Hair follicular keratinocyte (primary cell): ENCODE results near the gene ASXL2. TPM values are rescaled to one million over a fixed set of nuclear protein-coding genes. Genes with fewer than 3 reads are reported as not detected.

Source experiments
- total RNA-seq: library from RNA; depleted of rRNA; stranded (reverse); fragments of >200 nt; gene quantifications from 2 replicates; pipeline ENCODE4 v1.2.3, GENCODE V29; 2015

Gene ASXL2
- total RNA-seq = 7.5 and 11.8 TPM in 2 replicates

GRCh38 chr2:25878361-25879132, at the start of gene ASXL2:
TSS of gene ASXL2 (minus strand) at chr2:25878487. CDS start at chr2:25878222, 265 bp downstream.

Other genes starting within 250 kb of the ASXL2 start
- gene DTNB, start 204.9 kb downstream of the ASXL2 start, total RNA-seq = 17.6 and 18.5 TPM in 2 replicates
- 16.3 and 22.1 TPM in 2 replicates for gene KIF3C, start 104.0 kb upstream of the ASXL2 start, total RNA-seq
- gene RAB10, start 155.6 kb upstream of the ASXL2 start, total RNA-seq = 92.9 and 113 TPM in 2 replicates